NK-92 treated with Interleukin-12 subunit alpha and Interleukin-12 subunit beta, amount 100 ng/mL, for 24 hours (cell line): ENCODE data around the gene CFAP70.
"Not testable (repeated sequence)": the region's sequence is repeated elsewhere in the genome, so short reads cannot be mapped to it uniquely, and the experiment has no call there.

Experiments
- DNase-seq: peaks from one replicate; lab custom pipeline; 2025; lab: John Stamatoyannopoulos, UW

Gene CFAP70

GRCh38 chr10:73339436-73339835 lies 19.2 kb downstream of the CFAP70 start:
- DNase-seq: no peak

- DNase-seq: no peak
Measured at GRCh38 chr10:73338801-73339368, 19.8 kb downstream of the CFAP70 start.

- DNase-seq: no peak
Measured at GRCh38 chr10:73333202-73333601, 25.5 kb downstream of the CFAP70 start.

- DNase-seq: no peak
Measured at GRCh38 chr10:73332379-73332778, 26.3 kb downstream of the CFAP70 start.

GRCh38 chr10:73328523-73328922 lies 30.1 kb downstream of the CFAP70 start:
- DNase-seq: not testable (repeated sequence)

- not testable (repeated sequence) for DNase-seq
Measured at GRCh38 chr10:73325290-73325689, 33.4 kb downstream of the CFAP70 start.

GRCh38 chr10:73323582-73323981 lies 35.1 kb downstream of the CFAP70 start:
- not testable (repeated sequence) for DNase-seq

GRCh38 chr10:73310475-73310874 lies 48.2 kb downstream of the CFAP70 start:
- no peak for DNase-seq

GRCh38 chr10:73307203-73307800 lies 51.4 kb downstream of the CFAP70 start:
- DNase-seq: no peak

- no peak for DNase-seq
Measured at GRCh38 chr10:73306171-73306708, 52.4 kb downstream of the CFAP70 start.

- no peak for DNase-seq
Measured at GRCh38 chr10:73296946-73297345, 61.7 kb downstream of the CFAP70 start.

- DNase-seq: no peak
Measured at GRCh38 chr10:73293461-73293860, 65.2 kb downstream of the CFAP70 start.

GRCh38 chr10:73289958-73290357 lies 68.7 kb downstream of the CFAP70 start:
- DNase-seq: no peak

- DNase-seq: no peak
Measured at GRCh38 chr10:73287441-73287840, 71.2 kb downstream of the CFAP70 start.

GRCh38 chr10:73281097-73281496 lies 77.6 kb downstream of the CFAP70 start:
- DNase-seq: no peak

GRCh38 chr10:73264423-73264822 lies 94.2 kb downstream of the CFAP70 start:
- DNase-seq: no peak

- DNase-seq: no peak
Measured at GRCh38 chr10:73263693-73264347, 94.8 kb downstream of the CFAP70 start.

- no peak for DNase-seq
Measured at GRCh38 chr10:73262880-73263555, 95.6 kb downstream of the CFAP70 start.

GRCh38 chr10:73262105-73262730 lies 96.4 kb downstream of the CFAP70 start:
- DNase-seq: no peak

GRCh38 chr10:73261362-73261995 lies 97.2 kb downstream of the CFAP70 start:
- no peak for DNase-seq

GRCh38 chr10:73258612-73259011 lies 100.1 kb downstream of the CFAP70 start:
- not testable (repeated sequence) for DNase-seq

- no peak for DNase-seq
Measured at GRCh38 chr10:73253225-73253555, 105.5 kb downstream of the CFAP70 start.
